ENCODE data around the gene AGMO.

GRCh38 chr7:15417341-15417988, 144.3 kb downstream of the AGMO start:
- no peak for TF ChIP-seq CTCF (IDR thresholded peaks at IDR 0.05; ENCODE audit: poor library complexity, severe bottlenecking)
- TF ChIP-seq TAF1 (IDR thresholded peaks at IDR 0.05; ENCODE audit: low read depth): no peak
- no peak for TF ChIP-seq REST (IDR thresholded peaks at IDR 0.05; ENCODE audit: borderline replicate concordance)
- TF ChIP-seq POLR2AphosphoS5 (IDR thresholded peaks at IDR 0.05): no peak
- no peak for TF ChIP-seq EZH2 (IDR thresholded peaks at IDR 0.05; ENCODE audit: borderline replicate concordance, insufficient read depth, low read length, poor library complexity, severe bottlenecking)
- TF ChIP-seq RAD21 (conservative IDR thresholded peaks at IDR 0.05): no peak
- TF ChIP-seq SMC3 (conservative IDR thresholded peaks at IDR 0.05; ENCODE audit: poor library complexity): no peak

Data from neural cell (in vitro differentiated cells).